Skeletal muscle tissue (tissue), 4 donors: ENCODE results near the gene RIMS1. TPM values are rescaled to one million over a fixed set of nuclear protein-coding genes. Genes with fewer than 3 reads are reported as not detected.

Experiments used
- H3K27ac ChIP-seq: one replicate; pipeline ENCODE4 v1.7.0; 2013; ENCODE audit warnings: mild to moderate bottlenecking, low read depth, low read length, inconsistent platforms
- H3K27me3 ChIP-seq, 3 donors: one replicate each; pipeline ENCODE4 v1.7.0; 2013; ENCODE audit warnings: low read length in 3 of 3; ENCODE audit not compliant: control insufficient read depth in 3 of 3, insufficient read depth in 3 of 3
- H3K36me3 ChIP-seq, 3 donors: one replicate each; pipeline ENCODE4 v1.7.0; 2013; ENCODE audit warnings: low read length in 3 of 3; ENCODE audit not compliant: control insufficient read depth in 3 of 3, insufficient read depth in 3 of 3
- H3K4me1 ChIP-seq, 3 donors: one replicate each; pipeline ENCODE4 v1.7.0; 2013; ENCODE audit warnings: low read length in 3 of 3, mild to moderate bottlenecking in 3 of 3; ENCODE audit not compliant: control insufficient read depth in 3 of 3, insufficient read depth in 3 of 3
- H3K4me3 ChIP-seq, 3 donors: one replicate each; pipeline ENCODE4 v1.7.0; 2013; ENCODE audit warnings: low read length in 3 of 3
- H3K9ac ChIP-seq, 3 donors: one replicate each; pipeline ENCODE4 v1.7.0; 2013; ENCODE audit warnings: low read length in 3 of 3, mild to moderate bottlenecking in 3 of 3, moderate library complexity in 2 of 3, low read depth in 1 of 3
- H3K9me3 ChIP-seq, 3 donors: one replicate each; pipeline ENCODE4 v1.7.0; 2013; ENCODE audit warnings: low read length in 3 of 3; ENCODE audit not compliant: control insufficient read depth in 3 of 3
- total RNA-seq: library from RNA; depleted of rRNA; stranded (reverse); fragments of >200 nt; gene quantifications from one replicate; pipeline ENCODE4 v1.2.3, GENCODE V29; 2014
- donor health status: Osteomylitis.

RIMS1 gene
- total RNA-seq, 1 donor from 2014 or later: 15.7 TPM

GRCh38 chr6:72132851-72133250 is 246.5 kb downstream of the RIMS1 start:
- Histone ChIP-seq H3K9me3 (no peaks in the 10 kb centered on the region), H3K36me3 (no peaks in the 10 kb centered on the region), H3K9ac (no peak overlapping the region), H3K27ac (no peak overlapping the region), H3K4me3 (no peak overlapping the region), H3K27me3 (no peaks in the 10 kb centered on the region), H3K4me1 (no peaks in the 10 kb centered on the region)

GRCh38 chr6:72133324-72133723 is 247.0 kb downstream of the RIMS1 start:
- no peak overlapping the region for H3K4me3 ChIP-seq
- H3K36me3 ChIP-seq: no peaks in the 10 kb centered on the region
- H3K4me1 ChIP-seq: no peaks in the 10 kb centered on the region
- no peak overlapping the region for H3K27ac ChIP-seq
- H3K9me3 ChIP-seq: no peaks in the 10 kb centered on the region
- H3K9ac ChIP-seq: no peak overlapping the region
- no peaks in the 10 kb centered on the region for H3K27me3 ChIP-seq

GRCh38 chr6:72140795-72141194 is 254.4 kb downstream of the RIMS1 start:
- no peaks in the 10 kb centered on the region for H3K9me3 ChIP-seq
- no peaks in the 10 kb centered on the region for H3K36me3 ChIP-seq
- no peak overlapping the region for H3K27ac ChIP-seq
- H3K27me3 ChIP-seq: no peaks in the 10 kb centered on the region
- H3K4me1 ChIP-seq: no peaks in the 10 kb centered on the region
- no peak overlapping the region for H3K9ac ChIP-seq
- H3K4me3 ChIP-seq: no peak overlapping the region

GRCh38 chr6:72149715-72150114 is 263.4 kb downstream of the RIMS1 start:
- no peak overlapping the region for H3K9ac ChIP-seq
- H3K36me3 ChIP-seq: no peaks in the 10 kb centered on the region
- no peak overlapping the region for H3K27ac ChIP-seq
- peaks cover 0 to 4% (median 0%) of the 10 kb centered on the region in 3 donors for H3K9me3 ChIP-seq
- no peaks in the 10 kb centered on the region for H3K4me1 ChIP-seq
- H3K27me3 ChIP-seq: no peaks in the 10 kb centered on the region
- no peak overlapping the region for H3K4me3 ChIP-seq

- Histone ChIP-seq H3K27me3 (no peaks in the 10 kb centered on the region), H3K9me3 (peaks cover 0 to 4% (median 0%) of the 10 kb centered on the region in 3 donors), H3K27ac (no peak overlapping the region)
These were observed 265.4 kb downstream of the RIMS1 start for GRCh38 chr6:72151742-72152141.

GRCh38 chr6:72175916-72176315 is 289.6 kb downstream of the RIMS1 start:
- H3K36me3 ChIP-seq: no peaks in the 10 kb centered on the region
- H3K4me3 ChIP-seq: no peak overlapping the region
- no peaks in the 10 kb centered on the region for H3K4me1 ChIP-seq
- H3K27me3 ChIP-seq: peaks cover 0 to 8% (median 0%) of the 10 kb centered on the region in 3 donors
- no peak overlapping the region for H3K9ac ChIP-seq
- H3K27ac ChIP-seq: no peak overlapping the region
- no peaks in the 10 kb centered on the region for H3K9me3 ChIP-seq

More at GRCh38 chr6:72151742-72152141, 265.4 kb downstream of the RIMS1 start:
- Histone ChIP-seq H3K4me1 (no peaks in the 10 kb centered on the region), H3K9ac (no peak overlapping the region), H3K36me3 (no peaks in the 10 kb centered on the region), H3K4me3 (no peak overlapping the region)

GRCh38 chr6:72182337-72183246 is 296.2 kb downstream of the RIMS1 start:
- peak overlapping the region; percentile 14 to 61 (median 56) for H3K4me3 ChIP-seq
- peaks cover 5 to 9% (median 5%) of the 10 kb centered on the region in 3 donors for H3K4me1 ChIP-seq
- H3K27ac ChIP-seq: no peak overlapping the region
- peaks cover 17 to 24% (median 17%) of the 10 kb centered on the region in 3 donors for H3K27me3 ChIP-seq
- no peak overlapping the region for H3K9ac ChIP-seq
- no peaks in the 10 kb centered on the region for H3K9me3 ChIP-seq
- H3K36me3 ChIP-seq: no peaks in the 10 kb centered on the region

GRCh38 chr6:72203983-72204382 is 317.6 kb downstream of the RIMS1 start:
- Histone ChIP-seq H3K4me1 (no peaks in the 10 kb centered on the region), H3K36me3 (no peaks in the 10 kb centered on the region), H3K4me3 (no peak overlapping the region), H3K27me3 (no peaks in the 10 kb centered on the region), H3K9me3 (no peaks in the 10 kb centered on the region), H3K9ac (no peak overlapping the region), H3K27ac (no peak overlapping the region)

GRCh38 chr6:72205500-72205899 is 319.1 kb downstream of the RIMS1 start:
- Histone ChIP-seq H3K4me1 (no peaks in the 10 kb centered on the region), H3K27ac (no peak overlapping the region), H3K4me3 (no peak overlapping the region), H3K9me3 (no peaks in the 10 kb centered on the region), H3K27me3 (no peaks in the 10 kb centered on the region), H3K36me3 (no peaks in the 10 kb centered on the region), H3K9ac (no peak overlapping the region)

- H3K36me3 ChIP-seq: no peaks in the 10 kb centered on the region
- H3K9me3 ChIP-seq: no peaks in the 10 kb centered on the region
- no peaks in the 10 kb centered on the region for H3K4me1 ChIP-seq
- H3K27ac ChIP-seq: no peak overlapping the region
- no peak overlapping the region for H3K9ac ChIP-seq
- no peaks in the 10 kb centered on the region for H3K27me3 ChIP-seq
- H3K4me3 ChIP-seq: no peak overlapping the region
These were observed 320.3 kb downstream of the RIMS1 start for GRCh38 chr6:72206606-72207005.
